ENCODE data around the gene GHR. TPM values are rescaled to one million over a fixed set of nuclear protein-coding genes. Genes with fewer than 3 reads are reported as not detected.

GHR gene
- total RNA-seq, 1 donor from 2014 or later, result 6.4 TPM

- Histone ChIP-seq H3K4me1 (peaks cover 0 to 11% of the 10 kb centered on the region in 2 donors), H3K4me3 (no peak overlapping the region), H3K9me3 (no peaks in the 10 kb centered on the region), H3K27me3 (no peaks in the 10 kb centered on the region), H3K27ac (no peak overlapping the region), H3K36me3 (no peaks in the 10 kb centered on the region)
- DNase-seq (ENCODE audit: low spot score in 2 of 2), result no peak
- intact Hi-C loops (cut with DNase I), result no loop called here
- TF ChIP-seq CTCF (IDR thresholded peaks at IDR 0.05), result no peak
Observed at GRCh38 chr5:42581845-42582244, 158.6 kb downstream of the GHR start.

- Histone ChIP-seq H3K27ac (no peak overlapping the region), H3K9me3 (no peaks in the 10 kb centered on the region), H3K36me3 (no peaks in the 10 kb centered on the region), H3K4me1 (peaks cover 0 to 15% of the 10 kb centered on the region in 2 donors), H3K27me3 (no peaks in the 10 kb centered on the region), H3K4me3 (no peak overlapping the region)
- DNase-seq (ENCODE audit: low spot score in 2 of 2), result no peak
- intact Hi-C loops (cut with DNase I), result loop anchor here (1.0 kb wide), 1 partner anchor 159 kb away; the partner anchor contains the start of gene GHR
- TF ChIP-seq CTCF (IDR thresholded peaks at IDR 0.05), result no peak
Observed at GRCh38 chr5:42582723-42583122, 159.5 kb downstream of the GHR start.

GRCh38 chr5:42583322-42583721, 160.1 kb downstream of the GHR start:
- Histone ChIP-seq H3K4me1 (peaks cover 0 to 19% of the 10 kb centered on the region in 2 donors), H3K4me3 (no peak overlapping the region), H3K9me3 (no peaks in the 10 kb centered on the region), H3K27ac (no peak overlapping the region), H3K36me3 (no peaks in the 10 kb centered on the region), H3K27me3 (no peaks in the 10 kb centered on the region)
- intact Hi-C loops (cut with DNase I), result loop anchor here (1.0 kb wide), 1 partner anchor 160 kb away; the partner anchor contains the start of gene GHR
- peak in 1 of 2 donors; percentile 66 for DNase-seq (ENCODE audit: low spot score in 2 of 2)
- peak; percentile 48 to 80 (median 72) for TF ChIP-seq CTCF (IDR thresholded peaks at IDR 0.05)

- intact Hi-C loops (cut with DNase I), result no loop called here
- no peak overlapping the region for H3K4me3 ChIP-seq
- no peaks in the 10 kb centered on the region for H3K9me3 ChIP-seq
- no peak for TF ChIP-seq CTCF (IDR thresholded peaks at IDR 0.05)
- H3K27ac ChIP-seq, result peak overlapping the region; percentile 37 to 43
- no peak for DNase-seq (ENCODE audit: low spot score in 2 of 2)
- peaks cover 10 to 26% of the 10 kb centered on the region in 2 donors for H3K4me1 ChIP-seq
- H3K27me3 ChIP-seq, result no peaks in the 10 kb centered on the region
- no peaks in the 10 kb centered on the region for H3K36me3 ChIP-seq
Observed at GRCh38 chr5:42586625-42587024, 163.4 kb downstream of the GHR start.

- no peak for TF ChIP-seq CTCF (IDR thresholded peaks at IDR 0.05)
- Histone ChIP-seq H3K27me3 (no peaks in the 10 kb centered on the region), H3K4me3 (peak overlapping the region in 1 of 2 donors; percentile 48), H3K27ac (peak overlapping the region; percentile 37 to 43), H3K4me1 (peaks cover 10 to 26% of the 10 kb centered on the region in 2 donors), H3K9me3 (no peaks in the 10 kb centered on the region), H3K36me3 (no peaks in the 10 kb centered on the region)
- intact Hi-C loops (cut with DNase I), result no loop called here
- no peak for DNase-seq (ENCODE audit: low spot score in 2 of 2)
Observed at GRCh38 chr5:42587096-42587723, 164.0 kb downstream of the GHR start.

All from ascending aorta (tissue), 2 donors.